OCI-LY1 (cell line): Measurements from ENCODE around the gene PERCC1.

Experiments
- EZH2 ChIP-seq: fragments of 200-600 bp; sonication (generic), shearing (Covaris generic); IDR thresholded peaks from 2 replicates; pipeline ENCODE4 v1.8.0; 2017; ENCODE audit warnings: borderline replicate concordance, mixed run types, mild to moderate bottlenecking, antibody characterized with exemption, low read length, moderate library complexity, mixed read lengths
- TF ChIP-seq, protein P1 (sequence below): fragments of 200-600 bp; sonication (generic), shearing (Covaris generic); IDR thresholded peaks from 2 replicates; pipeline ENCODE4 v1.5.1; 2017; ENCODE audit warnings: mild to moderate bottlenecking, antibody characterized with exemption, low read length, moderate library complexity, mixed read lengths

DNA sequence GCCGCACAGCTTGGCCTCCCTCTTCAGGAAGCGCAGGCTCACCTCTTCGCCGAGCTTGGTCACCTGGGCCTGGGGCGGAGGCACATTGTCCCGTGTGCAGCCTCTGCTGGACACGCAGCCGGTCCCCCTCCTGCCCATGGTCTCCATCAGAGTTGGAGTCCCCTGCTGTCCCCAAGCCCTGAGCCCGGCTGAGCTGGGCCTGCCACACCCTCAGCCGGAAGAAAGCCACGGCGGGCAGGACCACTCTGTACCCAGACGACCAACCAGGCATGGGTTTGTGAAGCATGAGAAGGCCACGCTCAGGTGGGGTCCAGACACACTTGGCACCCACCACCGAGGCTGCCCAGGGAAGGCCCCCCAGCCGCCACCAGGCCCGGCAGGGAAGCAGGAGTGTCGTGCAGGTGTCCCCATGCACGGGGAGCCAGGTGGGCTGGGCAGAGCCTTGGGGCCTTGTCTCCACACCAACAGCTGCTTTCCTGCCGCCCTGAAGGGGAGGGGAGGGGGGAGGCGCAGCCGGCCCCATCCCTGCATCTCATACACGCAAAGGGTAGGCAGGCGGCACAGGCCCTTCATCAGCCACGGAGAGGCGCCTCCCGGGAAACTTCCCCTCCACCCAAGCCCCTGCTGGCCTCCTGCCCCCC is 8.3 kb downstream of the PERCC1 start:
- TF ChIP-seq, protein P1, sequence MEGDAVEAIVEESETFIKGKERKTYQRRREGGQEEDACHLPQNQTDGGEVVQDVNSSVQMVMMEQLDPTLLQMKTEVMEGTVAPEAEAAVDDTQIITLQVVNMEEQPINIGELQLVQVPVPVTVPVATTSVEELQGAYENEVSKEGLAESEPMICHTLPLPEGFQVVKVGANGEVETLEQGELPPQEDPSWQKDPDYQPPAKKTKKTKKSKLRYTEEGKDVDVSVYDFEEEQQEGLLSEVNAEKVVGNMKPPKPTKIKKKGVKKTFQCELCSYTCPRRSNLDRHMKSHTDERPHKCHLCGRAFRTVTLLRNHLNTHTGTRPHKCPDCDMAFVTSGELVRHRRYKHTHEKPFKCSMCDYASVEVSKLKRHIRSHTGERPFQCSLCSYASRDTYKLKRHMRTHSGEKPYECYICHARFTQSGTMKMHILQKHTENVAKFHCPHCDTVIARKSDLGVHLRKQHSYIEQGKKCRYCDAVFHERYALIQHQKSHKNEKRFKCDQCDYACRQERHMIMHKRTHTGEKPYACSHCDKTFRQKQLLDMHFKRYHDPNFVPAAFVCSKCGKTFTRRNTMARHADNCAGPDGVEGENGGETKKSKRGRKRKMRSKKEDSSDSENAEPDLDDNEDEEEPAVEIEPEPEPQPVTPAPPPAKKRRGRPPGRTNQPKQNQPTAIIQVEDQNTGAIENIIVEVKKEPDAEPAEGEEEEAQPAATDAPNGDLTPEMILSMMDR, result no peak
- TF ChIP-seq EZH2, result no peak
